HepG2 (cell line): Measurements from ENCODE around the gene APC2. TPM values are rescaled to one million over a fixed set of nuclear protein-coding genes. Genes with fewer than 3 reads are reported as not detected.

Experiments used
- DMTF1 ChIP-seq: sonication (generic); formaldehyde crosslinking; IDR thresholded peaks from 2 replicates; pipeline ENCODE4 v1.4.0; 2020; ENCODE audit warnings: mild to moderate bottlenecking, missing genetic modification reagents
- FOXK1 ChIP-seq: sonication (generic); formaldehyde crosslinking; IDR thresholded peaks from 2 replicates; pipeline ENCODE4 v1.4.0; 2020; ENCODE audit warnings: low read depth, missing genetic modification reagents, borderline replicate concordance
- HES4 ChIP-seq: sonication (generic); formaldehyde crosslinking; IDR thresholded peaks from 2 replicates; pipeline ENCODE4 v1.9.0; 2021; ENCODE audit warnings: mild to moderate bottlenecking, missing genetic modification reagents, borderline replicate concordance
- KDM1A ChIP-seq: IDR thresholded peaks from 2 replicates; pipeline ENCODE4 v1.6.1; 2016; ENCODE audit warnings: missing compliant biosample characterization
- MED13 ChIP-seq: sonication (generic); formaldehyde crosslinking; IDR thresholded peaks from 2 replicates; pipeline ENCODE4 v1.5.0; 2020; ENCODE audit warnings: missing genetic modification reagents
- NR1H2 ChIP-seq: sonication (generic); formaldehyde crosslinking; IDR thresholded peaks from 2 replicates; pipeline ENCODE4 v1.8.1; 2022; ENCODE audit warnings: low read depth, missing genetic modification reagents, borderline replicate concordance
- NR3C1 ChIP-seq: sonication (generic); formaldehyde crosslinking; IDR thresholded peaks from 2 replicates; pipeline ENCODE4 v1.4.0; 2020; ENCODE audit warnings: missing genetic modification reagents
- RFX1 ChIP-seq: fragments of 450-650 bp; IDR thresholded peaks from 2 replicates; pipeline ENCODE4 v1.6.1; 2017
- RXRA ChIP-seq: sonication (generic); formaldehyde crosslinking; IDR thresholded peaks from 2 replicates; pipeline ENCODE4 v1.5.1; 2020; ENCODE audit warnings: missing genetic modification reagents
- SNAI1 ChIP-seq: sonication (generic); formaldehyde crosslinking; IDR thresholded peaks from 2 replicates; pipeline ENCODE4 v1.5.0; 2020; ENCODE audit warnings: mild to moderate bottlenecking, missing genetic modification reagents, borderline replicate concordance
- TBP ChIP-seq: sonication (generic); formaldehyde crosslinking; IDR thresholded peaks from 2 replicates; pipeline ENCODE4 v1.5.0; 2020; ENCODE audit warnings: missing genetic modification reagents
- ZBTB14 ChIP-seq: sonication (generic); formaldehyde crosslinking; IDR thresholded peaks from 2 replicates; pipeline ENCODE4 v1.4.0; 2020; ENCODE audit warnings: missing genetic modification reagents
- ZC3H13 ChIP-seq: sonication (generic); formaldehyde crosslinking; IDR thresholded peaks from 2 replicates; pipeline ENCODE4 v1.8.1; 2023; ENCODE audit warnings: mild to moderate bottlenecking, missing genetic modification reagents, moderate library complexity
- ZMAT5 ChIP-seq: sonication (generic); formaldehyde crosslinking; IDR thresholded peaks from 2 replicates; pipeline ENCODE4 v1.5.0; 2020; ENCODE audit warnings: mild to moderate bottlenecking, low read depth, missing genetic modification reagents, borderline replicate concordance
- ZNF446 ChIP-seq: sonication (generic); formaldehyde crosslinking; IDR thresholded peaks from 2 replicates; pipeline ENCODE4 v1.5.0; 2020; ENCODE audit warnings: mild to moderate bottlenecking, missing genetic modification reagents
- ZNF503 ChIP-seq: sonication (generic); formaldehyde crosslinking; IDR thresholded peaks from 2 replicates; pipeline ENCODE4 v1.4.0; 2020; ENCODE audit warnings: missing genetic modification reagents
- ZNF557 ChIP-seq: sonication (generic); formaldehyde crosslinking; IDR thresholded peaks from 2 replicates; pipeline ENCODE4 v1.4.0; 2020; ENCODE audit warnings: missing genetic modification reagents
- ZNF710 ChIP-seq: sonication (generic); formaldehyde crosslinking; IDR thresholded peaks from 2 replicates; pipeline ENCODE4 v1.5.0; 2020; ENCODE audit warnings: mild to moderate bottlenecking, missing genetic modification reagents, borderline replicate concordance
- ZNF761 ChIP-seq: sonication (generic); formaldehyde crosslinking; conservative IDR thresholded peaks from 2 replicates; pipeline ENCODE4 v1.4.0; 2020; ENCODE audit warnings: mild to moderate bottlenecking, missing genetic modification reagents
- ZNF800 ChIP-seq: sonication (generic); formaldehyde crosslinking; IDR thresholded peaks from 2 replicates; pipeline ENCODE4 v1.4.0; 2020; ENCODE audit warnings: missing genetic modification reagents
- polyA plus RNA-seq, 8 experiments: library from polyadenylated mRNA; depleted of rRNA in 3 of 8; stranded (reverse) in 7 of 8; unstranded in 1 of 8; fragments of >200 nt; fragmentation: Illumina TruSeq in 4 of 8; extraction: Trizol in 4 of 8; gene quantifications; 2 replicates each; pipeline versions ENCODE4 v1.2.1 to v1.2.3, GENCODE V29; 2011 to 2016; ENCODE audit warnings: low read depth in 4 of 8, missing spikeins in 1 of 8, mixed read lengths in 1 of 8; ENCODE audit not compliant: insufficient read depth in 1 of 8
- total RNA-seq, 5 experiments: library from RNA; depleted of rRNA; stranded (reverse); fragments of >200 nt; fragmentation: Illumina TruSeq; extraction: Trizol; gene quantifications; 2 replicates each; pipeline ENCODE4 v1.2.3, GENCODE V29; 2016; ENCODE audit warnings: low read depth in 1 of 5

Gene APC2
- total and polyA plus RNA-seq, 2 of the 13 experiments (the other 11 are each of a cell fraction or from before 2014, with no cell fraction given), result 0.08 to 0.22 TPM

GRCh38 chr19:1407528-1408299, 42.2 kb upstream of the APC2 start, which contains the start of gene DAZAP1 (continued):
- no peak for TF ChIP-seq ZNF710
- TF ChIP-seq RXRA (CRISPR knock-in tag), result no peak; the same call in 1 of the 2 replicates
- TF ChIP-seq TBP (CRISPR knock-in tag), result no peak
- TF ChIP-seq DMTF1, result no peak
- no peak for TF ChIP-seq ZC3H13 (CRISPR knock-in tag)
- TF ChIP-seq ZNF761, result no peak
- TF ChIP-seq ZMAT5 (CRISPR knock-in tag), result no peak
- TF ChIP-seq MED13, result no peak
- no peak for TF ChIP-seq ZNF503 (CRISPR knock-in tag)
- TF ChIP-seq SNAI1 (CRISPR knock-in tag), result no peak; the same call in 1 of the 2 replicates
- TF ChIP-seq ZNF446 (CRISPR knock-in tag), result 0 out of 2 replicates have a peak, but pooled peaks have one; percentile 42
- no peak for TF ChIP-seq ZNF557
- no peak for TF ChIP-seq NR1H2 (CRISPR knock-in tag)
- no peak for TF ChIP-seq KDM1A (CRISPR knock-in tag)
- TF ChIP-seq HES4 (CRISPR knock-in tag), result no peak
- TF ChIP-seq ZNF800 (CRISPR knock-in tag), result no peak
- TF ChIP-seq NR3C1 (CRISPR knock-in tag), result no peak
- 0 out of 2 replicates have a peak, but pooled peaks have one; percentile 1 for TF ChIP-seq ZBTB14 (CRISPR knock-in tag)
- no peak for TF ChIP-seq FOXK1 (CRISPR knock-in tag)
- no peak for TF ChIP-seq RFX1
